A549 (cell line): ENCODE results near the gene PIM3. TPM values are rescaled to one million over a fixed set of nuclear protein-coding genes. Genes with fewer than 3 reads are reported as not detected.

ENCODE experiments used
- ATAC-seq, 2 experiments: fragments of 200-7000 bp in 1 of 2; fragments of >200 bp in 1 of 2; cut with Nextera tagmentation in 1 of 2; cut with Tn5 transposase in 1 of 2; 3 replicates each; pipeline versions ENCODE4 v1.8.0 to v1.9.1; 2018 to 2020; ENCODE audit warnings: mild to moderate bottlenecking in 1 of 2, moderate library complexity in 1 of 2
- CTCF ChIA-PET: fragments of 300-600 bp; sonication (Branson Sonifier 250); formaldehyde crosslinking; extraction: SDS; loops from one replicate; lab custom pipeline; 2021; ENCODE audit warnings: antibody characterized with exemption, inconsistent platforms; lab: Yijun Ruan, JAX
- POLR2A ChIA-PET: fragments of 350-600 bp; formaldehyde crosslinking; extraction: SDS; loops from one replicate; lab custom pipeline; 2021; ENCODE audit warnings: antibody characterized with exemption, inconsistent platforms; lab: Yijun Ruan, JAX
- DNase-seq, 2 experiments: peaks; one replicate each; pipeline versions ENCODE4 v3.0.0 to v3.0.0-alpha.2; 2011 to 2016; ENCODE audit warnings: low read depth in 1 of 2, low spot score in 1 of 2
- FAIRE-seq: peaks from 2 replicates; lab custom pipeline; 2011; peaks lifted over from hg19 to GRCh38; lab: Jason Lieb, UNC
- H3K27ac ChIP-seq, 2 experiments: fragments of >200 bp; sonication (Bioruptor Twin); formaldehyde crosslinking; 3 replicates each; pipeline ENCODE4 v1.5.1; 2016 to 2017
- H3K4me1 ChIP-seq: fragments of >200 bp; sonication (Bioruptor Twin); formaldehyde crosslinking; 3 replicates; pipeline ENCODE4 v1.6.1; 2016
- H3K4me2 ChIP-seq: fragments of >200 bp; sonication (Bioruptor Twin); formaldehyde crosslinking; 3 replicates; pipeline ENCODE4 v1.6.1; 2016
- H3K4me3 ChIP-seq: fragments of >200 bp; sonication (Bioruptor Twin); formaldehyde crosslinking; 3 replicates; pipeline ENCODE4 v1.5.1; 2016
- H3K9me3 ChIP-seq: fragments of >200 bp; sonication (Bioruptor Twin); formaldehyde crosslinking; 3 replicates; pipeline ENCODE4 v1.6.1; 2016
- FOSL2 ChIP-seq, 2 experiments: fragments of 450-650 bp in 1 of 2; fragments of >200 bp in 1 of 2; sonication (Bioruptor Twin) in 1 of 2; formaldehyde crosslinking; IDR thresholded peaks; 2 replicates each; pipeline versions ENCODE4 v1.5.0 to v1.6.1; 2016 to 2020; ENCODE audit warnings: mild to moderate bottlenecking in 1 of 2, moderate library complexity in 1 of 2
- HMGXB4 ChIP-seq: fragments of 250-450 bp; sonication (Bioruptor Pico); IDR thresholded peaks from 2 replicates; pipeline ENCODE4 v1.5.0; 2021; ENCODE audit warnings: mild to moderate bottlenecking, moderate library complexity, borderline replicate concordance
- HOXB13 ChIP-seq: fragments of 250-450 bp; sonication (Bioruptor Pico); IDR thresholded peaks from 2 replicates; pipeline ENCODE4 v1.5.0; 2020; ENCODE audit warnings: low read depth, mild to moderate bottlenecking, moderate library complexity
- JUNB ChIP-seq: fragments of >200 bp; sonication (Bioruptor Twin); formaldehyde crosslinking; IDR thresholded peaks from 2 replicates; pipeline ENCODE4 v1.6.1; 2016
- PHF8 ChIP-seq: fragments of 200-600 bp; sonication (generic); IDR thresholded peaks from 2 replicates; pipeline ENCODE4 v1.6.1; 2016; ENCODE audit warnings: low read depth, mild to moderate bottlenecking, antibody characterized with exemption, moderate library complexity, borderline replicate concordance
- POLR2A ChIP-seq: IDR thresholded peaks from 2 replicates; pipeline ENCODE4 v1.6.1; 2012; ENCODE audit warnings: mild to moderate bottlenecking, low read length
- REST ChIP-seq: fragments of 200-600 bp; sonication (generic); IDR thresholded peaks from 2 replicates; pipeline ENCODE4 v1.6.1; 2016; ENCODE audit warnings: antibody characterized with exemption, mild to moderate bottlenecking, moderate library complexity
- SMC3 ChIP-seq: fragments of >200 bp; sonication (Bioruptor Twin); formaldehyde crosslinking; IDR thresholded peaks from 3 replicates; pipeline ENCODE4 v1.6.1; 2018; ENCODE audit warnings: inconsistent platforms
- SREBF2 ChIP-seq: fragments of 450-650 bp; IDR thresholded peaks from 2 replicates; pipeline ENCODE4 v1.6.1; 2014; ENCODE audit warnings: mild to moderate bottlenecking, moderate library complexity
- TP53 ChIP-seq: fragments of 250-450 bp; sonication (Bioruptor Pico); IDR thresholded peaks from 2 replicates; pipeline ENCODE4 v1.5.0; 2021; ENCODE audit warnings: mild to moderate bottlenecking, moderate library complexity
- ZFP36 ChIP-seq: fragments of 450-650 bp; IDR thresholded peaks from 2 replicates; pipeline ENCODE4 v1.6.1; 2014; ENCODE audit warnings: borderline replicate concordance; ENCODE audit not compliant: partially characterized antibody
- WGBS: methylation state at CpG from one replicate; pipeline ENCODE4 v1.1.6; 2017; ENCODE audit errors: missing lambda C conversion rate; 5-methylcytosine and 5-hydroxymethylcytosine counted together
- polyA plus RNA-seq, 4 experiments: library from polyadenylated mRNA; depleted of rRNA in 3 of 4; stranded (reverse); fragments of >200 nt; fragmentation: RNase III in 1 of 4; extraction: RNeasy Plus Mini Kit Qiagen cat#74134 plus additional on column Dnase treatment in 1 of 4; gene quantifications; 2 replicates in 3 of 4; 3 replicates in 1 of 4; pipeline ENCODE4 v1.2.3, GENCODE V29; 2011 to 2017

The PIM3 gene
- polyA plus RNA-seq, 2 of the 4 experiments (the other 2 are of a cell fraction), result 4.4 to 11.3 TPM

- WGBS, result 86% methylated on average over 14 of the region's 14 CpGs
- no peak for FAIRE-seq
- no peak for ATAC-seq
- TF ChIP-seq HMGXB4 (CRISPR knock-in tag) (no peak), REST (no peak), TP53 (CRISPR knock-in tag) (no peak), HOXB13 (no peak), FOSL2 (IDR thresholded peaks at IDR 0.05) (no peak), FOSL2 (CRISPR knock-in tag; IDR thresholded peaks at IDR 0.05) (no peak)
- ChIA-PET POLR2A (no interaction called here), CTCF (interaction anchor here (0.6 to 2.1 kb wide), 3 partner anchors 32 to 80 kb away, joined by 3 to 8 read pairs (median 3); no protein-coding TSS in a partner anchor)
- Histone ChIP-seq H3K27ac (no peak overlapping the region), H3K4me2 (peak overlapping the region; percentile 87), H3K4me1 (peaks cover 4% of the 10 kb centered on the region; the same call in 1 of the 3 replicates), H3K9me3 (no peaks in the 10 kb centered on the region), H3K4me3 (peak overlapping the region; percentile 41; the same call in 1 of the 3 replicates)
- DNase-seq, result no peak
Measured at GRCh38 chr22:49998718-49999062, 38.1 kb downstream of the PIM3 start.

- no peak for TF ChIP-seq SREBF2
- TF ChIP-seq POLR2A, result no peak
- no peak for TF ChIP-seq HOXB13
- TF ChIP-seq PHF8, result no peak
- Histone ChIP-seq H3K4me1 (peaks cover 4% of the 10 kb centered on the region; the same call in 1 of the 3 replicates), H3K4me3 (peak overlapping the region; percentile 41), H3K27ac (peak overlapping the region; percentile 55 to 82; a peak in 4 of 6 replicates), H3K4me2 (peak overlapping the region; percentile 87), H3K9me3 (no peaks in the 10 kb centered on the region)
- POLR2A ChIA-PET, result no interaction called here
- ATAC-seq, result peak; percentile 19 to 28; a peak in 4 of 6 replicates
- no peak for FAIRE-seq
- CTCF ChIA-PET, result interaction anchor here (2.1 kb wide), 1 partner anchor 31 kb away, joined by 8 read pairs; no protein-coding TSS in a partner anchor
- 81% methylated on average over 6 of the region's 70 CpGs for WGBS
- no peak for DNase-seq
Measured at GRCh38 chr22:49999063-49999945, 38.7 kb downstream of the PIM3 start.

- Histone ChIP-seq H3K4me3 (peak overlapping the region; percentile 41; the same call in 1 of the 3 replicates), H3K4me2 (peak overlapping the region; percentile 87), H3K9me3 (no peaks in the 10 kb centered on the region), H3K27ac (no peak overlapping the region; a peak in 1 of 6 replicates), H3K4me1 (peaks cover 4% of the 10 kb centered on the region; the same call in 1 of the 3 replicates)
- POLR2A ChIA-PET, result no interaction called here
- CTCF ChIA-PET, result interaction anchor here (2.1 kb wide), 1 partner anchor 30 kb away, joined by 8 read pairs; no protein-coding TSS in a partner anchor
- DNase-seq, result no peak
- WGBS, result 78% methylated on average over 23 of the region's 41 CpGs
- no peak for FAIRE-seq
- ATAC-seq, result no peak
- no peak for TF ChIP-seq SMC3
- no peak for TF ChIP-seq ZFP36
- no peak for TF ChIP-seq TP53 (CRISPR knock-in tag)
- no peak for TF ChIP-seq JUNB
Measured at GRCh38 chr22:49999946-50000586, 39.5 kb downstream of the PIM3 start.
